GM12878 (cell line): ENCODE data around the gene SYNGR3. TPM values are rescaled to one million over a fixed set of nuclear protein-coding genes. Genes with fewer than 3 reads are reported as not detected.

ENCODE experiments used
- ATAC-seq: fragments of 200-7000 bp; cut with Tn5 transposase; 3 replicates; pipeline ENCODE4 v1.9.1; 2020; ENCODE audit warnings: mild to moderate bottlenecking, moderate library complexity
- BruUV-seq: library from RNA; stranded (reverse); fragments of 400-500 nt; replicated peaks from 2 replicates; lab custom pipeline; 2021; lab: Mats Ljungman, UMichigan
- CTCF ChIA-PET: fragments of 300-600 bp; sonication (Branson Sonifier 250); formaldehyde crosslinking; extraction: SDS; loops from one replicate; lab custom pipeline; 2021; ENCODE audit warnings: inconsistent platforms; lab: Yijun Ruan, JAX
- POLR2A ChIA-PET: fragments of 350-600 bp; formaldehyde crosslinking; extraction: SDS; loops from one replicate; lab custom pipeline; 2021; ENCODE audit warnings: inconsistent platforms; lab: Charles Lee
- RAD21 ChIA-PET: fragments of 300-600 bp; sonication (Branson Sonifier 250); formaldehyde crosslinking; loops from one replicate; lab custom pipeline; 2023; ENCODE audit warnings: antibody characterized with exemption; ENCODE audit not compliant: unreplicated experiment; lab: Charles Lee
- SMC1A ChIA-PET: fragments of 300-600 bp; sonication (Branson Sonifier 250); formaldehyde crosslinking; loops from one replicate; lab custom pipeline; 2023; ENCODE audit not compliant: unreplicated experiment, uncharacterized antibody; lab: Charles Lee
- DNase-seq: peaks from one replicate; pipeline ENCODE4 v3.0.0-alpha.2; 2011; ENCODE audit warnings: low read depth, low spot score
- FAIRE-seq: peaks from 3 replicates; lab custom pipeline; 2011; peaks lifted over from hg19 to GRCh38; lab: Jason Lieb, UNC
- H2AFZ ChIP-seq: 2 replicates; pipeline ENCODE4 v1.6.0; 2011; ENCODE audit warnings: low read depth, low read length, control low read depth; ENCODE audit not compliant: control insufficient read depth
- H3K27ac ChIP-seq: 2 replicates; pipeline ENCODE4 v1.5.1; 2011; ENCODE audit warnings: control low read depth; ENCODE audit not compliant: control insufficient read depth, insufficient read depth
- H3K27me3 ChIP-seq, 2 experiments: replicated peaks in 1 of 2; 2 replicates each; pipeline versions ENCODE4 v1.6.0 to v1.6.1; 2011; ENCODE audit warnings: low read length in 1 of 2; ENCODE audit not compliant: control insufficient read depth in 2 of 2, insufficient read depth in 2 of 2
- H3K36me3 ChIP-seq, 2 experiments: 2 replicates each; pipeline ENCODE4 v1.5.1; 2011; ENCODE audit warnings: low read length in 1 of 2; ENCODE audit not compliant: control insufficient read depth in 2 of 2, insufficient read depth in 2 of 2
- H3K4me1 ChIP-seq: 2 replicates; pipeline ENCODE4 v1.6.1; 2011; ENCODE audit warnings: mild to moderate bottlenecking, low read length, moderate library complexity, mixed read lengths; ENCODE audit not compliant: control insufficient read depth, insufficient read depth
- H3K4me2 ChIP-seq: 2 replicates; pipeline ENCODE4 v1.6.0; 2011; ENCODE audit warnings: control low read depth; ENCODE audit not compliant: control insufficient read depth, insufficient read depth
- H3K4me3 ChIP-seq: fragments of 200-600 bp; sonication (generic); 2 replicates; pipeline ENCODE4 v1.5.1; 2016
- H3K79me2 ChIP-seq: 2 replicates; pipeline ENCODE4 v1.6.0; 2011; ENCODE audit warnings: low read length; ENCODE audit not compliant: control insufficient read depth, insufficient read depth
- H3K9ac ChIP-seq: 2 replicates; pipeline ENCODE4 v1.8.0; 2011; ENCODE audit warnings: low read length, control low read depth, mixed read lengths; ENCODE audit not compliant: control insufficient read depth, insufficient read depth
- H3K9me3 ChIP-seq: replicated peaks from 3 replicates; pipeline ENCODE4 v1.5.1; 2011; ENCODE audit warnings: mild to moderate bottlenecking, low read length; ENCODE audit not compliant: control insufficient read depth, insufficient read depth
- H4K20me1 ChIP-seq: 2 replicates; pipeline ENCODE4 v1.6.0; 2011; ENCODE audit not compliant: control insufficient read depth, insufficient read depth
- BCLAF1 ChIP-seq: fragments of 450-650 bp; IDR thresholded peaks from 2 replicates; pipeline ENCODE4 v1.6.1; 2017; ENCODE audit warnings: antibody characterized with exemption, mild to moderate bottlenecking, moderate library complexity
- CBFB ChIP-seq: IDR thresholded peaks from 2 replicates; pipeline ENCODE4 v1.6.1; 2016; ENCODE audit warnings: antibody characterized with exemption, low read depth
- CBX3 ChIP-seq: fragments of 200-600 bp; sonication (generic); IDR thresholded peaks from 2 replicates; pipeline ENCODE4 v1.6.1; 2016; ENCODE audit warnings: low read depth, borderline replicate concordance
- EED ChIP-seq: sonication (generic); IDR thresholded peaks from 2 replicates; pipeline ENCODE4 v1.6.1; 2016; ENCODE audit warnings: antibody characterized with exemption, low read depth
- EZH2 ChIP-seq: IDR thresholded peaks from 2 replicates; pipeline ENCODE4 v1.6.1; 2012; ENCODE audit warnings: low read depth, mild to moderate bottlenecking, control low read depth, inconsistent platforms, low read length, borderline replicate concordance; ENCODE audit not compliant: control insufficient read depth
- FOXM1 ChIP-seq: IDR thresholded peaks from 2 replicates; pipeline ENCODE4 v1.6.1; 2012; ENCODE audit warnings: low read depth, mild to moderate bottlenecking, inconsistent platforms, low read length, moderate library complexity
- GATAD2B ChIP-seq: fragments of 450-650 bp; conservative IDR thresholded peaks from 2 replicates; pipeline ENCODE4 v1.6.1; 2017; ENCODE audit warnings: low read depth, mild to moderate bottlenecking, moderate library complexity
- KAT2A ChIP-seq: conservative IDR thresholded peaks from 2 replicates; pipeline ENCODE4 v1.6.1; 2011; ENCODE audit warnings: low read depth, low read length; ENCODE audit not compliant: control insufficient read depth
- KLF5 ChIP-seq: fragments of 450-650 bp; IDR thresholded peaks from 2 replicates; pipeline ENCODE4 v1.6.1; 2014; ENCODE audit warnings: mild to moderate bottlenecking; ENCODE audit not compliant: partially characterized antibody
- MTA2 ChIP-seq: fragments of 450-650 bp; IDR thresholded peaks from 2 replicates; pipeline ENCODE4 v1.6.1; 2016; ENCODE audit warnings: low read depth, mild to moderate bottlenecking, moderate library complexity
- MYC ChIP-seq: IDR thresholded peaks from 2 replicates; pipeline ENCODE4 v1.6.1; 2011; ENCODE audit warnings: mild to moderate bottlenecking, low read length, moderate library complexity, inconsistent platforms; ENCODE audit not compliant: insufficient read depth, insufficient replicate concordance, insufficient read length, severe bottlenecking
- NFIC ChIP-seq: IDR thresholded peaks from 2 replicates; pipeline ENCODE4 v1.6.1; 2012; ENCODE audit warnings: low read depth, mild to moderate bottlenecking, inconsistent platforms, low read length, moderate library complexity
- NR2C1 ChIP-seq: fragments of 450-650 bp; IDR thresholded peaks from 2 replicates; pipeline ENCODE4 v1.6.1; 2017; ENCODE audit warnings: antibody characterized with exemption, mild to moderate bottlenecking, moderate library complexity
- RAD51 ChIP-seq: fragments of 450-650 bp; IDR thresholded peaks from 2 replicates; pipeline ENCODE4 v1.6.1; 2016; ENCODE audit warnings: moderate library complexity, mild to moderate bottlenecking, inconsistent platforms
- RBBP5 ChIP-seq: fragments of 200-600 bp; sonication (generic); conservative IDR thresholded peaks from 2 replicates; pipeline ENCODE4 v1.6.1; 2016
- TBL1XR1 ChIP-seq: IDR thresholded peaks from 2 replicates; pipeline ENCODE4 v1.6.1; 2012; ENCODE audit warnings: low read depth, low read length, improper control_type of control experiment
- WGBS: methylation state at CpG from one replicate; pipeline ENCODE4 v1.1.6; 2016; ENCODE audit warnings: low lambda C conversion rate; ENCODE audit not compliant: insufficient replicate concordance, insufficient coverage; ENCODE audit errors: missing lambda C conversion rate; 5-methylcytosine and 5-hydroxymethylcytosine counted together
- in situ Hi-C: fragments of 300-500 bp; cut with MboI; formaldehyde crosslinking; loops from 9 replicates; pipeline ENCODE4 v1.14.3; 2018; ENCODE audit warnings: mixed read lengths
- intact Hi-C: fragments of 100-400 bp; cut with micrococcal nuclease; formaldehyde crosslinking; loops from one replicate; pipeline ENCODE4 v1.14.2; 2022; ENCODE audit not compliant: unreplicated experiment
- polyA plus RNA-seq, 11 experiments: library from polyadenylated mRNA; depleted of rRNA in 4 of 11; unstranded in 6 of 11; stranded (reverse) in 5 of 11; fragments of >200 nt; fragmentation: Nextera tagmentation in 4 of 11; fragmentation: Illumina TruSeq in 1 of 11; extraction: Ambion mirVana in 4 of 11; extraction: Trizol in 1 of 11; gene quantifications; 1 replicate in 1 of 11; 2 replicates in 10 of 11; pipeline versions ENCODE4 v1.2.1 to v1.2.3, GENCODE V29; 2011 to 2016; ENCODE audit warnings: inconsistent platforms in 2 of 11, missing spikeins in 2 of 11, low read depth in 1 of 11
- total RNA-seq, 4 experiments: library from RNA; depleted of rRNA in 3 of 4; stranded (reverse); fragments of >200 nt in 3 of 4; fragmentation: Illumina TruSeq in 1 of 4; extraction: Trizol in 1 of 4; gene quantifications; 2 replicates each; pipeline versions ENCODE4 v1.2.1 to v1.2.3, GENCODE V29; 2013 to 2021
- TF ChIP-seq, protein P1 (sequence below): IDR thresholded peaks from 2 replicates; pipeline ENCODE4 v1.6.1; 2011; ENCODE audit warnings: mild to moderate bottlenecking, low read depth, low read length, moderate library complexity; ENCODE audit not compliant: insufficient replicate concordance

The SYNGR3 gene
- total and polyA plus RNA-seq, 10 of the 15 experiments (the other 5 are each of a cell fraction or from before 2014, with no cell fraction given), result 1.2 to 18.1 (median 6.6) TPM

DNA sequence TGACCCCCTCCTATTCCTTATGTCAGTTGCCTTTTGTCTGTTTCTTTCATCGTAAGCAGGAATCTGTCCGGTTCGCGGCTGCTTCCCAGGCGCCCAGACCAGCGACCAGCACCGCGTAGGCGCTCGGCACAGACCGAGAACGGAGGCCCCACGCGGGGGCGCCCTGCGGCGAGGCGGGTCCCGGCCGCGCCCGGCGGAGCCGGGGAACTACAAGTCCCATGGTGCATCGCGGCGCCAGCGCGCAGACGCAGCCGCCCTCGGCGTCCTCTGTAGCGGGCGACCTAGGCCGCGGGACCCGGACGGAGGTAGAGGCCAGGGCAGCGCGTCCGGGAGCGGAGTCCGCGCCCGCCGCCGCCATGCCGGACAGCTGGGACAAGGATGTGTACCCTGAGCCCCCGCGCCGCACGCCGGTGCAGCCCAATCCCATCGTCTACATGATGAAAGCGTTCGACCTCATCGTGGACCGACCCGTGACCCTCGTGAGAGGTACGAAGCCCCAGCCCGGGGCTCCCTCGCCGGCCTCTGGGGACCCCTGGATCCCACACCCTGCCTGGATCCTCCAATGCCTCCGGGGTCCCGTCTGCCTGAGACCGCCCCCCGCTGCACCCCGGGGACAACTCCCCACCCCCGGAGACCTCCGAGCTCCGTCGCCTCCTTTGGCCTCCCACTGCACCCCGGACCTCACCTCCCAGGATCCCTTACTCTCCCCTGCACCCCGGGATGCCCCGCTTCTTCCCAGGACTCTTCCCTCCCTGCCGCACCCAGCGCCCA, 30.3 kb upstream of the SYNGR3 start, which contains the start of gene NDUFB10:
TSS of gene NDUFB10 (plus strand) at position 270 of the 771 bp plus-strand sequence. CDS start at position 357, 87 bp downstream.
- H3K36me3 ChIP-seq, result peaks cover 11 to 13% of the 10 kb centered on the region in 2 experiments; a peak in 3 of 4 replicates
- H3K27me3 ChIP-seq, result no peaks in the 10 kb centered on the region; a peak in 1 of 4 replicates
- ATAC-seq (peak; percentile 81), FAIRE-seq (peak; percentile 83), DNase-seq (peak; percentile 41)
- WGBS, result under 1% methylated on average over 74 of the region's 79 CpGs
- H3K27ac ChIP-seq, result peak within 1 kb of the TSS; percentile 77
- intact Hi-C loops, result no loop called here
- peak within 1 kb of the TSS; percentile 89 for H3K9ac ChIP-seq
- H3K4me2 ChIP-seq, result peak within 1 kb of the TSS; percentile 89
- H3K9me3 ChIP-seq, result no peaks in the 10 kb centered on the region
- peaks cover 6% of the 10 kb centered on the region; the same call in 1 of the 2 replicates for H4K20me1 ChIP-seq
- peak within 1 kb of the TSS; percentile 95 for H2AFZ ChIP-seq
- ChIA-PET RAD21 (interaction anchor here (1.0 to 1.1 kb wide), 2 partner anchors 177 to 181 kb away, joined by 4 read pairs; partner anchors contain the start of genes NUBP2 and SPSB3), POLR2A (interaction anchor here (0.7 to 1.8 kb wide), 4 partner anchors 12 to 22 kb away, joined by 3 to 4 read pairs (median 3); partner anchors contain the start of genes MSRB1, NOXO1 and TBL3), SMC1A (no interaction called here), CTCF (interaction anchor here (0.9 kb wide), 1 partner anchor 44 kb away, joined by 3 read pairs; no protein-coding TSS in a partner anchor)
- no TSS peak for BruUV-seq
- peaks cover 47% of the 10 kb centered on the region for H3K79me2 ChIP-seq
- in situ Hi-C loops, result no loop called here
- H3K4me3 ChIP-seq, result peak within 1 kb of the TSS; percentile 83
- peaks cover 19% of the 10 kb centered on the region for H3K4me1 ChIP-seq
- TF ChIP-seq FOXM1 (no peak), RBBP5 (no peak), GATAD2B (peak; percentile 92), EED (no peak), EZH2 (no peak), TBL1XR1 (peak; percentile 66; the same call in 1 of the 2 replicates), MTA2 (no peak), CBFB (no peak), RAD51 (no peak), CBX3 (no peak), BCLAF1 (no peak), NR2C1 (peak; percentile 66), KAT2A (no peak), MYC (no peak), KLF5 (peak; percentile 90), NFIC (no peak)
- TF ChIP-seq, protein P1, sequence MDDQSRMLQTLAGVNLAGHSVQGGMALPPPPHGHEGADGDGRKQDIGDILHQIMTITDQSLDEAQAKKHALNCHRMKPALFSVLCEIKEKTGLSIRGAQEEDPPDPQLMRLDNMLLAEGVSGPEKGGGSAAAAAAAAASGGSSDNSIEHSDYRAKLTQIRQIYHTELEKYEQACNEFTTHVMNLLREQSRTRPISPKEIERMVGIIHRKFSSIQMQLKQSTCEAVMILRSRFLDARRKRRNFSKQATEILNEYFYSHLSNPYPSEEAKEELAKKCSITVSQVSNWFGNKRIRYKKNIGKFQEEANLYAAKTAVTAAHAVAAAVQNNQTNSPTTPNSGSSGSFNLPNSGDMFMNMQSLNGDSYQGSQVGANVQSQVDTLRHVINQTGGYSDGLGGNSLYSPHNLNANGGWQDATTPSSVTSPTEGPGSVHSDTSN, result no peak
